GM12801 (cell line): ENCODE results near the gene B3GALT4.

Experiments
- CTCF ChIP-seq: IDR thresholded peaks from one replicate; pipeline ENCODE4 v1.5.1; 2011; ENCODE audit warnings: control low read depth; ENCODE audit not compliant: insufficient read length; ENCODE audit errors: extremely low read depth

The B3GALT4 gene

GRCh38 chr6:33276864-33277662 is at the start of gene B3GALT4:
Gene B3GALT4 (plus strand): TSS chr6:33277123. CDS start chr6:33277420, 297 bp downstream.
- no peak for TF ChIP-seq CTCF

- TF ChIP-seq CTCF, result no peak
Observed at GRCh38 chr6:33235221-33235634, 41.7 kb upstream of the B3GALT4 start.

GRCh38 chr6:33236328-33236727 is 40.6 kb upstream of the B3GALT4 start:
- TF ChIP-seq CTCF, result no peak

- no peak for TF ChIP-seq CTCF
Observed at GRCh38 chr6:33236852-33237251, 40.1 kb upstream of the B3GALT4 start.

- no peak for TF ChIP-seq CTCF
Observed at GRCh38 chr6:33237741-33238140, 39.2 kb upstream of the B3GALT4 start.

GRCh38 chr6:33241968-33242367 is 35.0 kb upstream of the B3GALT4 start:
- no peak for TF ChIP-seq CTCF

GRCh38 chr6:33243476-33243875 is 33.4 kb upstream of the B3GALT4 start:
- TF ChIP-seq CTCF, result no peak
